ENCODE data around the gene SYF2. TPM values are rescaled to one million over a fixed set of nuclear protein-coding genes. Genes with fewer than 3 reads are reported as not detected.
A peak's percentile ranks its signal among the peaks of the same experiment; 100 is the strongest.

SYF2 gene
- total RNA-seq, 3 donors from 2014 or later: 44.0 to 57.9 (median 48.2) TPM

DNA sequence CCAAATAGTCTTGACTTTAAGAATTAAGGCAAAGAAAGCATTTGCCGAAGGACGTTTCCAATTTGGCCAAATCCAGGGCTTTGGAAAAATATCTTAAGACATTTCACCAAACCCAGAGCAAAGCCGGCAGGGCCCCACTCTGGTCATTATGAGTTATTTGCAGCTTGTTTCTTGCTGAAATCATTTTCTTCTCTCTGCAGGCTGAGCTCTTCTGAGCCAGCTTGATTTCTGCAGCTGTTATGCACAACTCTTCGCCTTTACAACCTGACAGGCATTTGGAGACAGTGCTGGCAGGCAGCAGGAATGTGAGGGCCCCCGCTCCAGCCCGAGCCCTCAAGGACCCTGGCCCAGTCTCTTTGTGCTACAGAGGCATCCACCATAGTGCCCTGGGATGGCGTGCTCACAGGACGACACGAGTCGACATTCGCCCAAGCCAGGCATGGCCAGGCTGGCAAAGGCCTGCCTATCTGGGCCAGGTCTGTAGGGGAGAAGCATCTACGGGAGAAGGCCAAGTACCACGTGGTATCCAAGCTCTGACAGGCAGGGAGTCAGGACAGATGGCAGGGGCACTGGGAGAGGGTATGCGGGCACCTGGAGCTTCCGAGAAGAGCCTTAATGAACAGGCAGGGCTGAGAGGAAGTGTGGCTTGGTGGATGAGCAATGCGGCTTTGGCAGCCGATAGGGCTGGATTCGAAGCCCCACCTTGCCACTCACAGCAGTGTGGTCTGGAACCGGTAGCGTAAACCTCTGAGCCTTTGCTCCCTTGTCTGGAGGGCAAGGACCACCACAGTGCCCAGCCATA, 32.3 kb downstream of the SYF2 start:
- H3K9me3 ChIP-seq: no peaks in the 10 kb centered on the region
- ATAC-seq (no peak), DNase-seq (no peak)
- TF ChIP-seq, protein P1, sequence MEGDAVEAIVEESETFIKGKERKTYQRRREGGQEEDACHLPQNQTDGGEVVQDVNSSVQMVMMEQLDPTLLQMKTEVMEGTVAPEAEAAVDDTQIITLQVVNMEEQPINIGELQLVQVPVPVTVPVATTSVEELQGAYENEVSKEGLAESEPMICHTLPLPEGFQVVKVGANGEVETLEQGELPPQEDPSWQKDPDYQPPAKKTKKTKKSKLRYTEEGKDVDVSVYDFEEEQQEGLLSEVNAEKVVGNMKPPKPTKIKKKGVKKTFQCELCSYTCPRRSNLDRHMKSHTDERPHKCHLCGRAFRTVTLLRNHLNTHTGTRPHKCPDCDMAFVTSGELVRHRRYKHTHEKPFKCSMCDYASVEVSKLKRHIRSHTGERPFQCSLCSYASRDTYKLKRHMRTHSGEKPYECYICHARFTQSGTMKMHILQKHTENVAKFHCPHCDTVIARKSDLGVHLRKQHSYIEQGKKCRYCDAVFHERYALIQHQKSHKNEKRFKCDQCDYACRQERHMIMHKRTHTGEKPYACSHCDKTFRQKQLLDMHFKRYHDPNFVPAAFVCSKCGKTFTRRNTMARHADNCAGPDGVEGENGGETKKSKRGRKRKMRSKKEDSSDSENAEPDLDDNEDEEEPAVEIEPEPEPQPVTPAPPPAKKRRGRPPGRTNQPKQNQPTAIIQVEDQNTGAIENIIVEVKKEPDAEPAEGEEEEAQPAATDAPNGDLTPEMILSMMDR (IDR thresholded peaks at IDR 0.05): no peak
- H3K4me3 ChIP-seq: no peak overlapping the region
- no peaks in the 10 kb centered on the region for H3K36me3 ChIP-seq (ENCODE audit: low read depth)
- intact Hi-C loops (cut with DNase I, micrococcal nuclease): loop anchor here in 1 of 2 donors (10.0 kb wide), 1 partner anchor 85 kb away; no protein-coding TSS in a partner anchor
- H3K4me1 ChIP-seq (ENCODE audit: low read depth): peaks cover 31% of the 10 kb centered on the region

GRCh38 chr1:25198663-25199252, 33.5 kb downstream of the SYF2 start:
- H3K4me1 ChIP-seq (ENCODE audit: low read depth): peaks cover 31% of the 10 kb centered on the region
- no peaks in the 10 kb centered on the region for H3K9me3 ChIP-seq
- intact Hi-C loops (cut with DNase I, micrococcal nuclease): no loop called here
- DNase-seq (peak; percentile 59 to 74 (median 67)), ATAC-seq (peak; percentile 66)
- TF ChIP-seq, protein P1 (IDR thresholded peaks at IDR 0.05): no peak
- no peak overlapping the region for H3K4me3 ChIP-seq
- H3K36me3 ChIP-seq (ENCODE audit: low read depth): no peaks in the 10 kb centered on the region

DNA sequence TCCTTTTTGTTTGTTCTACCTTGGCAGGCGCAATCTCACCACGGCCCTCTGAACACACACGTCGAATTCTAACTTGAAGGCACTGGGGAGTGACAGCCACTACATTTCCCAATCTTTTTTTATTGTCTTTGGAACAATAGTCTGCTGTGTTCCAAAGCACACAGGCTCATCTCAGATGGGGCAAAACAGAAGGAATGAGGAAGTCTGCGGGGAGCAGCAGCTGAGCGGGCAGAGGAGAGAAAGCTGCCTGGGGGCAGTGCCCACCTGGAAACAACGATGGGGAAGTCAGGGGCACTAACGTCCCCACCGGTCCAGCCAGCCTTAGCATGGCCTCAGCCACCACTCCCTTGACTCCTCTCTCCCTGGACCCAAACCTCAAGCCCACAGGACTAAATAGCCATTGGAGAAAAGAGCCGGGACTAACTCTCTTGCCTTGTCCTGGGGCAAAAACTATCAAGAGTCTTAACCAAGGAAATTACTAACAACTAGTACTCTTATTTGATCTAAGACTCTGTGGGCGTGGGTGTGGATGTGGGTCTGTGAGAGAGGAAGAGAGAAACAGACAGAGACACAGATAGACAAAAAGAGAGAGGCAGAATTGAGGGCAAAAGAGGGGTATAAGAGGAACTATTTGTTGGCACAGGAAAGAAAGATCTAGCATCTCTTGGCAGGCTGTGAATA, 34.2 kb downstream of the SYF2 start:
- H3K36me3 ChIP-seq (ENCODE audit: low read depth): no peaks in the 10 kb centered on the region
- peaks cover 31% of the 10 kb centered on the region for H3K4me1 ChIP-seq (ENCODE audit: low read depth)
- no peak overlapping the region for H3K4me3 ChIP-seq
- DNase-seq (peak in 2 of 3 donors; percentile 50 to 66), ATAC-seq (peak; percentile 82)
- intact Hi-C loops (cut with DNase I, micrococcal nuclease): no loop called here
- H3K9me3 ChIP-seq: no peaks in the 10 kb centered on the region
- TF ChIP-seq, protein P1 (IDR thresholded peaks at IDR 0.05): no peak

DNA sequence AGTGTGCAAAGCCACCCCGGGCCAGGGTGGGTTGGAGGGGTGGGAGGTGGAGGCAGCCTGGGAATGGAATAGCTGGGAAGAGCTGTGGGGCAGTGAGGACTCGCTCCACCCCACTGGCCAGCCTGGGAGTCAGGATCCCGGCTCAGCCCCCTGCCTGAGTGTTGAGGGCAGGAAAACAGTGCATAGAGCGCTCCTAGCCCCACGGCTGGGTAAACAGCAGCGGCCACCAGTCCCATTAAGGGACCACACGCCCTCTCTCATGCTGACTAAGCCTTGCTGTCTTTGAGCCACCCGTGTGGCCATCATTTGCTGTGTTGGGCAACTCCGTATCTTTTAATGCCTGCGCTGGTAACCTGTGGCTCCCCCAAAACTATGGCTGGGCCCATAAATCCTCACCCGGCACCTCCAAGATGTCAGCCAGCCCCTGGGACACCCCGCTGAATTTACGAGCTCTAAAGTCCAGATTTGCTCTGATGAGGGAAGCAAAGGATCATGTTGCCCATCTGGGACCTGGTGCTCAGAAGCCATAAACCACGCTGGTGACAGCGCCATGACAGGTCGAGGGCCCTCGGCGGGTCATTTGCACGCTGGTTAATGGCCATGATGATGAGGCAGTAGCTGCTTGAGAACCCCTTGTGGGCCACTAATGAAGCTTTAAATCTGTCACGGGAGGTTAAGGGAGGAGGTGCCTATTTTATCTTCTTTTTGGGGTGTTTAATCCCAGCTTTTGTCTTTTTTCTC, 34.9 kb downstream of the SYF2 start:
- TF ChIP-seq, protein P1 (IDR thresholded peaks at IDR 0.05): no peak
- H3K9me3 ChIP-seq: no peaks in the 10 kb centered on the region

GRCh38 chr1:25196830-25197229, 35.5 kb downstream of the SYF2 start:
- intact Hi-C loops (cut with DNase I, micrococcal nuclease): no loop called here

More for the DNA sequence above, 34.9 kb downstream of the SYF2 start:
- Histone ChIP-seq H3K36me3 (ENCODE audit: low read depth) (no peaks in the 10 kb centered on the region), H3K4me1 (ENCODE audit: low read depth) (peaks cover 31% of the 10 kb centered on the region), H3K4me3 (no peak overlapping the region)
- ATAC-seq (peak; percentile 38), DNase-seq (peak in 2 of 3 donors; percentile 28 to 55)
- intact Hi-C loops (cut with DNase I, micrococcal nuclease): no loop called here

More at GRCh38 chr1:25196830-25197229, 35.5 kb downstream of the SYF2 start:
- Histone ChIP-seq H3K4me1 (ENCODE audit: low read depth) (peaks cover 31% of the 10 kb centered on the region), H3K36me3 (ENCODE audit: low read depth) (no peaks in the 10 kb centered on the region), H3K9me3 (no peaks in the 10 kb centered on the region), H3K4me3 (no peak overlapping the region)
- no peak for ATAC-seq
- TF ChIP-seq, protein P1 (IDR thresholded peaks at IDR 0.05): no peak
- no peak for DNase-seq
